GM18873 (cell line): Measurements from ENCODE around the gene PSG7.
"Not testable (repeated sequence)": the region's sequence is repeated elsewhere in the genome, so short reads cannot be mapped to it uniquely, and the experiment has no call there.

Experiments
- ATAC-seq: cut with Tn5 transposase; IDR thresholded peaks from one replicate; pipeline ENCODE4 v1.9.1; 2021; ENCODE audit warnings: mild to moderate bottlenecking, moderate library complexity, moderate number of reproducible peaks; ENCODE audit not compliant: unreplicated experiment, low FRiP score

The PSG7 gene

GRCh38 chr19:42937107-42937506 lies at the start of gene PSG7:
Gene PSG7, minus strand, starts transcription at chr19:42937207. Its CDS starts 131 bp downstream, at chr19:42937076.
- ATAC-seq, result not testable (repeated sequence)

- ATAC-seq, result no peak
These were observed 48.6 kb upstream of the PSG7 start for GRCh38 chr19:42985588-42985987.

- not testable (repeated sequence) for ATAC-seq
These were observed 45.1 kb upstream of the PSG7 start for GRCh38 chr19:42982111-42982510.

- ATAC-seq, result not testable (repeated sequence)
These were observed 34.4 kb upstream of the PSG7 start for GRCh38 chr19:42971451-42971850.

GRCh38 chr19:42965176-42965575 lies 28.2 kb upstream of the PSG7 start:
- no peak for ATAC-seq

- no peak for ATAC-seq
These were observed 24.1 kb upstream of the PSG7 start for GRCh38 chr19:42961119-42961518.

GRCh38 chr19:42952126-42952525 lies 15.1 kb upstream of the PSG7 start:
- not testable (repeated sequence) for ATAC-seq

GRCh38 chr19:42951476-42951875 lies 14.5 kb upstream of the PSG7 start:
- ATAC-seq, result not testable (repeated sequence)

- ATAC-seq, result no peak
These were observed 5.3 kb upstream of the PSG7 start for GRCh38 chr19:42942187-42942789.

- ATAC-seq, result not testable (repeated sequence)
These were observed 2.3 kb downstream of the PSG7 start for GRCh38 chr19:42934726-42935125.

GRCh38 chr19:42934183-42934582 lies 2.8 kb downstream of the PSG7 start:
- ATAC-seq, result not testable (repeated sequence)

GRCh38 chr19:42933412-42933811 lies 3.6 kb downstream of the PSG7 start:
- ATAC-seq, result not testable (repeated sequence)

- not testable (repeated sequence) for ATAC-seq
These were observed 4.4 kb downstream of the PSG7 start for GRCh38 chr19:42932485-42933101.

- ATAC-seq, result not testable (repeated sequence)
These were observed 6.8 kb downstream of the PSG7 start for GRCh38 chr19:42930214-42930613.

GRCh38 chr19:42928896-42929295 lies 8.1 kb downstream of the PSG7 start:
- ATAC-seq, result no peak

- ATAC-seq, result no peak
These were observed 10.2 kb downstream of the PSG7 start for GRCh38 chr19:42926781-42927180.

- ATAC-seq, result not testable (repeated sequence)
These were observed 13.9 kb downstream of the PSG7 start for GRCh38 chr19:42923106-42923505.

- ATAC-seq, result not testable (repeated sequence)
These were observed 16.0 kb downstream of the PSG7 start for GRCh38 chr19:42920971-42921370.

- no peak for ATAC-seq
These were observed 17.3 kb downstream of the PSG7 start for GRCh38 chr19:42919757-42920079.

GRCh38 chr19:42919070-42919756 lies 17.8 kb downstream of the PSG7 start:
- not testable (repeated sequence) for ATAC-seq

GRCh38 chr19:42918377-42919069 lies 18.5 kb downstream of the PSG7 start:
- ATAC-seq, result not testable (repeated sequence)
